Tibial artery (tissue), 4 donors: Measurements from ENCODE around the gene GNPNAT1.

Experiments
- DNase-seq, 2 donors: peaks; one replicate each; pipeline ENCODE4 v3.0.0-alpha.2; 2019
- H3K27ac ChIP-seq, 2 donors: fragments of 200-600 bp; sonication (generic) in 1 of 2; 1 replicate in 1 of 2; 2 replicates in 1 of 2; pipeline ENCODE4 v1.5.1; 2018 to 2019; ENCODE audit warnings: mild to moderate bottlenecking in 1 of 2
- H3K27me3 ChIP-seq, 2 donors: fragments of 200-600 bp; sonication (generic) in 1 of 2; one replicate each; pipeline versions ENCODE4 v1.5.1 to v1.6.0; 2016 to 2019
- H3K36me3 ChIP-seq, 3 donors: fragments of 200-600 bp; sonication (generic) in 2 of 3; one replicate each; pipeline ENCODE4 v1.5.1; 2016 to 2019; ENCODE audit warnings: mild to moderate bottlenecking in 2 of 3
- H3K4me1 ChIP-seq, 4 donors: fragments of 200-600 bp; sonication (generic) in 2 of 4; 1 replicate in 3 of 4; 2 replicates in 1 of 4; pipeline ENCODE4 v1.5.1; 2016 to 2019
- H3K4me3 ChIP-seq, 2 donors: fragments of 200-600 bp; sonication (generic) in 1 of 2; 1 replicate in 1 of 2; 2 replicates in 1 of 2; pipeline ENCODE4 v1.5.1; 2018 to 2019; ENCODE audit warnings: mild to moderate bottlenecking in 2 of 2
- H3K9me3 ChIP-seq, 3 donors: fragments of 200-600 bp; sonication (generic) in 1 of 3; one replicate each; pipeline ENCODE4 v1.5.1; 2016 to 2019
- intact Hi-C: fragments of 100-400 bp; cut with DNase I; formaldehyde crosslinking; loops from one replicate; pipeline ENCODE4 v1.15.0; 2023; ENCODE audit warnings: low total_unique reads
- TF ChIP-seq, protein P1 (sequence below), 2 experiments: fragments of 200-600 bp in 1 of 2; fragments of 450-650 bp in 1 of 2; IDR thresholded peaks; one replicate each; pipeline ENCODE4 v1.5.1; 2017 to 2019; ENCODE audit warnings: antibody characterized with exemption in 2 of 2, mild to moderate bottlenecking in 1 of 2, moderate library complexity in 1 of 2

GNPNAT1 gene

DNA sequence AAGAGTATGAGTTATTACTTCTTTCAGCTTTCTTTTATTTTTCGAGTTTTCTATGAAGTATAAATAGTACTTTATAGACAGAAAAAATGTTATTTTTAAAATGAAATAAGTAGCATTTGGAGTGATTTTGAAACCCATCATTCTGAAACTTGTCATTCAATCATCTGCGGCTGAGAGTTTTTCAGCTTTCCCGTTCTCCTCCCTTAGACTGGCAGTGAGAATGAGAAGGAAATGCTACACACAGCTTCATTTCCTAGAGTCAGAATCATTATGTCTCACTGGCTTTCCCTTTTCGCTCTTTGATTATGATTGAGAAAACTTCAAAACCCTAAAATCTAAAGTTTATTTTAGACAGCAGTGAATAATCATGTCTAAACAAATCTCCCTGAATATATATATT, 33.7 kb upstream of the GNPNAT1 start:
- intact Hi-C loops = loop anchor here (10.0 kb wide), 1 partner anchor 230 kb away; no protein-coding TSS in a partner anchor
- Histone ChIP-seq H3K36me3 (no peaks in the 10 kb centered on the region), H3K27me3 (no peaks in the 10 kb centered on the region), H3K4me1 (peaks cover 0 to 13% (median 0%) of the 10 kb centered on the region in 4 donors), H3K9me3 (no peaks in the 10 kb centered on the region), H3K4me3 (no peak overlapping the region), H3K27ac (no peak overlapping the region)
- TF ChIP-seq, protein P1, sequence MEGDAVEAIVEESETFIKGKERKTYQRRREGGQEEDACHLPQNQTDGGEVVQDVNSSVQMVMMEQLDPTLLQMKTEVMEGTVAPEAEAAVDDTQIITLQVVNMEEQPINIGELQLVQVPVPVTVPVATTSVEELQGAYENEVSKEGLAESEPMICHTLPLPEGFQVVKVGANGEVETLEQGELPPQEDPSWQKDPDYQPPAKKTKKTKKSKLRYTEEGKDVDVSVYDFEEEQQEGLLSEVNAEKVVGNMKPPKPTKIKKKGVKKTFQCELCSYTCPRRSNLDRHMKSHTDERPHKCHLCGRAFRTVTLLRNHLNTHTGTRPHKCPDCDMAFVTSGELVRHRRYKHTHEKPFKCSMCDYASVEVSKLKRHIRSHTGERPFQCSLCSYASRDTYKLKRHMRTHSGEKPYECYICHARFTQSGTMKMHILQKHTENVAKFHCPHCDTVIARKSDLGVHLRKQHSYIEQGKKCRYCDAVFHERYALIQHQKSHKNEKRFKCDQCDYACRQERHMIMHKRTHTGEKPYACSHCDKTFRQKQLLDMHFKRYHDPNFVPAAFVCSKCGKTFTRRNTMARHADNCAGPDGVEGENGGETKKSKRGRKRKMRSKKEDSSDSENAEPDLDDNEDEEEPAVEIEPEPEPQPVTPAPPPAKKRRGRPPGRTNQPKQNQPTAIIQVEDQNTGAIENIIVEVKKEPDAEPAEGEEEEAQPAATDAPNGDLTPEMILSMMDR (IDR thresholded peaks at IDR 0.05) = no peak
- no peak for DNase-seq

DNA sequence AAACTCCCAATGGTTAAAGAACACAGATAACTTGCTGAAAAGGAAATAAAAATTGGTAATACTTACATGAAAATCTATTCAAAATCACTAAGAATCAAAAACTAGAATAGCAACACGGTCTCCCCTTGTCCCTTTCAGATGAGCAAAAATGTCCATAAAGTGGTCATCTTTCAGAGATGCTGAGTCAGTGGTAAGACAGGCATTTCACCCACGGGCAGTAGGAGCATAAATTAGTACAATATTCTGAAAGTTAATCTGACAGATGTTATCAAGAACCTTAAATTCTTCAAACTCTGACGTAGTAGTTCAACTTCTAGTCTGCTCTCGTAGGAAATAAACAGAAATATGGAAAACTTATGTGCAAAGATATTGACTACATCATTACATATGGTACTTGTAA, 33.1 kb upstream of the GNPNAT1 start:
- Histone ChIP-seq H3K4me1 (peaks cover 0 to 13% (median 0%) of the 10 kb centered on the region in 4 donors), H3K36me3 (no peaks in the 10 kb centered on the region), H3K9me3 (no peaks in the 10 kb centered on the region), H3K4me3 (no peak overlapping the region), H3K27me3 (no peaks in the 10 kb centered on the region), H3K27ac (no peak overlapping the region)
- intact Hi-C loops = loop anchor here (10.0 kb wide), 1 partner anchor 230 kb away; no protein-coding TSS in a partner anchor
- TF ChIP-seq, protein P1 (IDR thresholded peaks at IDR 0.05) = no peak
- no peak for DNase-seq

DNA sequence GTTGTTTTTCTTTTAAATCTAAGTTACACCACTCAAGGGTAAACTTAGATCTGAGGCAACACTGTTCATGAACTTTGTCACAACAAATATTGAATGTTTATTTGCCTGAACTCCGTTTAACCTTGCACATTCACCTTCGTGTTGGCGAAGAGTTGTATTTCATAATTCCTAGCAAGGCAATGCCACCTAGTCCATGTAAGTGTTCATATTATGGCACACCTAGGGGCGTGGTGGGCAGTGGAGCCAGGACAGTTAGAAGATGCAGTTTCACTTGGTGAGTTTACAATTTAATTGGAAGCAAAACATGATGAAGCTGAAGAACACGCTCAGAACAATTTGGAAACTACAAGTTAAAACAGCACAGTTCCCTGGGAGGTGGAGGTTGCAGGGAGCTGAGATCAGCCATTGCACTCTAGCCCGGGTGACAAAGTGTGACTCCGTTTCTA, 30.4 kb upstream of the GNPNAT1 start:
- Histone ChIP-seq H3K27me3 (no peaks in the 10 kb centered on the region), H3K36me3 (no peaks in the 10 kb centered on the region), H3K9me3 (no peaks in the 10 kb centered on the region), H3K4me3 (no peak overlapping the region), H3K4me1 (peaks cover 0 to 13% (median 0%) of the 10 kb centered on the region in 4 donors), H3K27ac (no peak overlapping the region)
- DNase-seq = no peak
- TF ChIP-seq, protein P1 (IDR thresholded peaks at IDR 0.05) = no peak
- intact Hi-C loops = loop anchor here (10.0 kb wide), 1 partner anchor 233 kb away; no protein-coding TSS in a partner anchor

GRCh38 chr14:52808101-52808500, 16.7 kb upstream of the GNPNAT1 start:
- H3K36me3 ChIP-seq = no peaks in the 10 kb centered on the region
- H3K27ac ChIP-seq = no peak overlapping the region
- TF ChIP-seq, protein P1 (IDR thresholded peaks at IDR 0.05) = no peak
- no peaks in the 10 kb centered on the region for H3K4me1 ChIP-seq
- intact Hi-C loops = no loop called here
- H3K4me3 ChIP-seq = no peak overlapping the region
- H3K9me3 ChIP-seq = no peaks in the 10 kb centered on the region
- no peak for DNase-seq
- no peaks in the 10 kb centered on the region for H3K27me3 ChIP-seq

DNA sequence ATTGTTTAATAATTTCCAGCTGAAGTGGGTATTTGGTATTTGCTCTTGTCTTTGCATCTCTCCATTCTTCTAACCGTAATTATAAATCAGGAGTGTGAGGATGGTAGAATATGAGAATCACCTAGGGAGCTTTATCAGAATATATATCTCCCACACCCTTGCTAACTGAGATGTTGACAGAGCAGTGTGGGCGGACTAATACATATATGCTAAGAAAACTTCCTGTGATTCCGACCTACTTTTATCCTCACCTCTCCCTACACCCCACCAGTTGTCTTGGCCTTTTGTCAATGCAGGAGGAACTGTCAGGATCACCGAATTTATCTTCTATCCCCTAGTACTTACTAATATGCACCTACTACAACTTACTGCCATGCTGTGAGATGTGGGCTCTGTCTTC, 14.7 kb upstream of the GNPNAT1 start:
- Histone ChIP-seq H3K4me3 (no peak overlapping the region), H3K27ac (no peak overlapping the region), H3K4me1 (peaks cover 0 to 20% (median 0%) of the 10 kb centered on the region in 4 donors), H3K27me3 (no peaks in the 10 kb centered on the region), H3K9me3 (no peaks in the 10 kb centered on the region), H3K36me3 (no peaks in the 10 kb centered on the region)
- TF ChIP-seq, protein P1 (IDR thresholded peaks at IDR 0.05) = no peak
- no peak for DNase-seq
- intact Hi-C loops = no loop called here

DNA sequence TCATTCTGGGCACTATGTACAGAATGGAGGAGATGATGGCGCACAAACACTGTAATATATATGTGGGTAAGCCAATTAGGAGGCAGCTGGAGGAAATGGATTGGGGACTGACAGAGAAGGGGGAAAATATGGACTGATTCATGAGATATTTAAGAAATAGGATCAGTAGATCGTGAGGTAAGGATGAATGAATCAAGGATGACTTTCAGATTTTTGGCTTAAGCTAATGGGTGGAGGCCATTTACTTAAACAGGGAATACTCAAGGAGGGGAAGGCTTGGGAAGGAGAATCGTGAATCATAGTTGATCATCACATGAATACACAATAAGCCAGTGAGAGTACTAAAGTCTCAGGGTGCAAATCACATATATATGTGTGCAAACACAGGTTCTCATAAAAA, 11.2 kb upstream of the GNPNAT1 start:
- TF ChIP-seq, protein P1 (IDR thresholded peaks at IDR 0.05) = no peak
- H3K9me3 ChIP-seq = no peaks in the 10 kb centered on the region
- peaks cover 0 to 45% (median 0%) of the 10 kb centered on the region in 4 donors for H3K4me1 ChIP-seq
- no peaks in the 10 kb centered on the region for H3K27me3 ChIP-seq
- H3K36me3 ChIP-seq = no peaks in the 10 kb centered on the region
- peak overlapping the region; percentile 69 to 79 for H3K27ac ChIP-seq
- intact Hi-C loops = loop anchor here (5.0 kb wide), 1 partner anchor 1320 kb away; no protein-coding TSS in a partner anchor
- no peak for DNase-seq
- H3K4me3 ChIP-seq = no peak overlapping the region
